Mammary epithelial cell (primary cell): ENCODE results near the gene PLXNA4.

Source experiments
- CTCF ChIP-seq, 2 donors: IDR thresholded peaks in 1 of 2; conservative IDR thresholded peaks in 1 of 2; 2 replicates each; pipeline ENCODE4 v1.5.1; 2011 to 2012; ENCODE audit warnings: inconsistent platforms in 2 of 2, low read length in 2 of 2, mild to moderate bottlenecking in 2 of 2, control low read depth in 1 of 2, low read depth in 1 of 2; ENCODE audit not compliant: insufficient read depth in 1 of 2; ENCODE audit errors: extremely low read depth in 1 of 2
- EZH2 ChIP-seq: IDR thresholded peaks from 2 replicates; pipeline ENCODE4 v1.6.1; 2012; ENCODE audit warnings: low read length, inconsistent platforms, borderline replicate concordance

- TF ChIP-seq CTCF (conservative IDR thresholded peaks at IDR 0.05 in 1 of 2, IDR thresholded peaks at IDR 0.05 in 1 of 2; ENCODE audit: extremely low read depth in 1 of 2, insufficient read depth in 1 of 2, low read depth in 1 of 2, low read length in 2 of 2) (no peak), EZH2 (no peak)
Measured at GRCh38 chr7:132100981-132101380, 475.3 kb downstream of the PLXNA4 start.
